ENCODE results near the gene NEDD4. TPM values are rescaled to one million over a fixed set of nuclear protein-coding genes. Genes with fewer than 3 reads are reported as not detected.

The NEDD4 gene
- total and polyA plus RNA-seq, 10 of the 15 experiments (the other 5 are each of a cell fraction or from before 2014, with no cell fraction given), result 1.3 to 7.7 (median 4.4) TPM

GRCh38 chr15:55802600-55803376 is 190.6 kb downstream of the NEDD4 start:
- WGBS (ENCODE audit: insufficient coverage, insufficient replicate concordance, low lambda C conversion rate, missing lambda C conversion rate), result 68% methylated on average over 5 of the region's 5 CpGs
- ChIA-PET CTCF (interaction anchor here (0.6 to 3.2 kb wide), 3 partner anchors 28 to 154 kb away, joined by 4 to 7 read pairs (median 6); no protein-coding TSS in a partner anchor), SMC1A (ENCODE audit: uncharacterized antibody, unreplicated experiment) (interaction anchor here (0.9 to 1.1 kb wide), 2 partner anchors 153 to 159 kb away, joined by 3 read pairs; no protein-coding TSS in a partner anchor), POLR2A (no interaction called here), RAD21 (ENCODE audit: unreplicated experiment) (interaction anchor here (1.3 kb wide), 1 partner anchor 44 kb away, joined by 3 read pairs; no protein-coding TSS in a partner anchor)
- Histone ChIP-seq H3K36me3 (ENCODE audit: control insufficient read depth in 2 of 2, insufficient read depth in 2 of 2, low read length in 1 of 2) (no peaks in the 10 kb centered on the region), H3K9me3 (replicated peaks; ENCODE audit: control insufficient read depth, insufficient read depth, low read length) (no peaks in the 10 kb centered on the region), H2AFZ (ENCODE audit: control insufficient read depth, low read depth, low read length) (no peak overlapping the region), H3K4me3 (no peak overlapping the region), H3K4me2 (ENCODE audit: control insufficient read depth, insufficient read depth) (no peak overlapping the region), H3K4me1 (ENCODE audit: control insufficient read depth, insufficient read depth, low read length) (no peaks in the 10 kb centered on the region), H3K79me2 (ENCODE audit: control insufficient read depth, insufficient read depth, low read length) (no peaks in the 10 kb centered on the region), H3K27me3 (replicated peaks in 1 of 2; ENCODE audit: control insufficient read depth in 2 of 2, insufficient read depth in 2 of 2, low read length in 1 of 2) (no peaks in the 10 kb centered on the region), H3K9ac (ENCODE audit: control insufficient read depth, insufficient read depth, low read length) (no peak overlapping the region), H3K27ac (ENCODE audit: control insufficient read depth, insufficient read depth) (no peak overlapping the region), H4K20me1 (ENCODE audit: control insufficient read depth, insufficient read depth) (no peaks in the 10 kb centered on the region)
- DNase-seq (ENCODE audit: low read depth, low spot score) (no peak), FAIRE-seq (no peak), ATAC-seq (no peak)
- in situ Hi-C loops (cut with MboI), result no loop called here
- intact Hi-C loops (cut with micrococcal nuclease; ENCODE audit: unreplicated experiment), result no loop called here
- BruUV-seq (replicated peaks), result no TSS peak
- TF ChIP-seq ZNF217 (IDR thresholded peaks at IDR 0.05) (no peak), PAX8 (IDR thresholded peaks at IDR 0.05) (no peak), CBX5 (IDR thresholded peaks at IDR 0.05; ENCODE audit: low read depth) (no peak), CEBPZ (IDR thresholded peaks at IDR 0.05; ENCODE audit: low read depth, low read length) (no peak), USF1 (IDR thresholded peaks at IDR 0.05; ENCODE audit: borderline replicate concordance, extremely low read length, insufficient read depth, low read depth, low read length) (no peak), RAD21 (IDR thresholded peaks at IDR 0.05; ENCODE audit: insufficient read depth, low read depth, low read length) (no peak), MXI1 (IDR thresholded peaks at IDR 0.05; ENCODE audit: low read depth, low read length) (no peak), RBBP5 (conservative IDR thresholded peaks at IDR 0.05) (no peak), RB1 (IDR thresholded peaks at IDR 0.05; ENCODE audit: borderline replicate concordance) (no peak), ZNF207 (IDR thresholded peaks at IDR 0.05; ENCODE audit: borderline replicate concordance) (no peak), IKZF2 (IDR thresholded peaks at IDR 0.05) (no peak), MYC (IDR thresholded peaks at IDR 0.05; ENCODE audit: insufficient read depth, insufficient read length, insufficient replicate concordance, low read length, severe bottlenecking) (no peak), ZZZ3 (IDR thresholded peaks at IDR 0.05; ENCODE audit: control insufficient read depth, insufficient read length, low read depth) (no peak), EZH2 (IDR thresholded peaks at IDR 0.05; ENCODE audit: borderline replicate concordance, control insufficient read depth, low read depth, low read length) (no peak)

Data from GM12878 (cell line).